CD4-positive, alpha-beta T cell (primary cell): Measurements from ENCODE around the gene TBX4. TPM values are rescaled to one million over a fixed set of nuclear protein-coding genes. Genes with fewer than 3 reads are reported as not detected.
A peak's percentile ranks its signal among the peaks of the same experiment; 100 is the strongest.

Source experiments
- ATAC-seq: fragments of 200-7000 bp; cut with Tn5 transposase; one replicate; pipeline ENCODE4 v1.10.0; 2022; ENCODE audit warnings: mild to moderate bottlenecking; ENCODE audit not compliant: poor library complexity
- CTCF ChIA-PET: fragments of 350-600 bp; sonication (Branson Sonifier 250); formaldehyde crosslinking; loops from one replicate; lab custom pipeline; 2021; ENCODE audit warnings: antibody characterized with exemption, inconsistent platforms; lab: Charles Lee
- POLR2A ChIA-PET: fragments of 350-600 bp; sonication (Branson Sonifier 250); formaldehyde crosslinking; loops from one replicate; lab custom pipeline; 2021; ENCODE audit warnings: antibody characterized with exemption, inconsistent platforms; lab: Charles Lee
- DNase-seq, 14 experiments: peaks; one replicate each; pipeline ENCODE4 v3.0.0-alpha.2; 2013 to 2020; ENCODE audit warnings: mixed read lengths in 2 of 14
- H3K27ac ChIP-seq, 2 donors: one replicate each; pipeline versions ENCODE4 v1.5.1 to v1.7.0; 2013; ENCODE audit warnings: low read length in 2 of 2, low read depth in 1 of 2, mild to moderate bottlenecking in 1 of 2
- H3K27me3 ChIP-seq, 2 experiments: 1 replicate in 1 of 2; 2 replicates in 1 of 2; pipeline versions ENCODE4 v1.6.1 to v1.7.0; 2013; ENCODE audit warnings: low read length in 2 of 2, control low read depth in 1 of 2, mild to moderate bottlenecking in 1 of 2, moderate library complexity in 1 of 2; ENCODE audit not compliant: insufficient read depth in 2 of 2, control insufficient read depth in 1 of 2
- H3K36me3 ChIP-seq: one replicate; pipeline ENCODE4 v1.6.1; 2013; ENCODE audit warnings: low read length, control low read depth; ENCODE audit not compliant: insufficient read depth
- H3K4me1 ChIP-seq: one replicate; pipeline ENCODE4 v1.6.1; 2013; ENCODE audit warnings: low read length, control low read depth; ENCODE audit not compliant: insufficient read depth
- H3K4me3 ChIP-seq: one replicate; pipeline ENCODE4 v1.5.1; 2013; ENCODE audit warnings: mild to moderate bottlenecking, low read length, moderate library complexity
- H3K9me3 ChIP-seq, 2 experiments: 1 replicate in 1 of 2; 2 replicates in 1 of 2; pipeline versions ENCODE4 v1.6.1 to v1.7.0; 2013; ENCODE audit warnings: low read length in 2 of 2, mild to moderate bottlenecking in 2 of 2, control low read depth in 1 of 2, moderate library complexity in 1 of 2; ENCODE audit not compliant: control insufficient read depth in 1 of 2, insufficient read depth in 1 of 2
- H3K27ac Mint-ChIP-seq: one replicate; pipeline ENCODE4 v1.8.0; 2020; ENCODE audit warnings: mixed read lengths
- H3K27me3 Mint-ChIP-seq: one replicate; pipeline ENCODE4 v1.8.0; 2021; ENCODE audit warnings: mixed read lengths
- H3K36me3 Mint-ChIP-seq: one replicate; pipeline ENCODE4 v1.8.0; 2021; ENCODE audit warnings: low read depth, mixed read lengths
- H3K4me1 Mint-ChIP-seq: one replicate; pipeline ENCODE4 v1.8.0; 2021; ENCODE audit warnings: low read depth, mixed read lengths
- H3K4me3 Mint-ChIP-seq: one replicate; pipeline ENCODE4 v1.8.0; 2020; ENCODE audit warnings: mild to moderate bottlenecking, mixed read lengths
- H3K9me3 Mint-ChIP-seq: one replicate; pipeline ENCODE4 v1.8.0; 2020; ENCODE audit warnings: mixed read lengths
- CTCF ChIP-seq: fragments of 200-600 bp; IDR thresholded peaks from one replicate; pipeline ENCODE4 v1.8.0; 2022; ENCODE audit warnings: antibody characterized with exemption, mild to moderate bottlenecking
- intact Hi-C, 2 experiments: fragments of 100-400 bp; cut with DNase I in 1 of 2; cut with micrococcal nuclease in 1 of 2; formaldehyde crosslinking; loops; one replicate each; pipeline versions ENCODE4 v1.15.1 to v1.9.0; 2023 to 2025; cut with DNase I, micrococcal nuclease
- total RNA-seq, 174 experiments: library from RNA in 2 of 174; stranded (reverse) in 2 of 174; gene quantifications; one replicate each; pipeline ENCODE4 v1.2.3 and lab custom pipeline; 2021 to 2026

Gene TBX4
- total RNA-seq, 2 experiments from 2014 or later, result not detected

- POLR2A ChIA-PET, result no interaction called here
- Mint-ChIP-seq H3K36me3 (no peaks in the 10 kb centered on the region), H3K4me1 (no peaks in the 10 kb centered on the region), H3K9me3 (no peaks in the 10 kb centered on the region), H3K4me3 (peak overlapping the region; percentile 20), H3K27ac (no peak overlapping the region), H3K27me3 (peaks cover 50% of the 10 kb centered on the region)
- Histone ChIP-seq H3K4me1 (peaks cover 27% of the 10 kb centered on the region), H3K36me3 (no peaks in the 10 kb centered on the region), H3K27me3 (peaks cover 20 to 22% of the 10 kb centered on the region in 2 experiments), H3K4me3 (no peak overlapping the region), H3K9me3 (peaks cover 0 to 6% of the 10 kb centered on the region in 2 experiments), H3K27ac (no peak overlapping the region)
- CTCF ChIA-PET, result no interaction called here
- peak; percentile 78 for TF ChIP-seq CTCF
- ATAC-seq (peak; percentile 41), DNase-seq (peak in 10 of 14 experiments; percentile 41 to 77 (median 46))
- intact Hi-C loops, result loop anchor here (10.0 kb wide), 2 partner anchors 508 to 648 kb away; partner anchors contain the start of genes INTS2 (in 1 of the 2) and MED13 (in 1 of the 2)
These were observed 35.5 kb upstream of the TBX4 start for GRCh38 chr17:61416540-61417363.

- no peak for DNase-seq
- H3K36me3 Mint-ChIP-seq, result no peaks in the 10 kb centered on the region
- H3K27me3 ChIP-seq, result peaks cover 19 to 33% of the 10 kb centered on the region in 2 experiments
- peaks cover 0 to 4% of the 10 kb centered on the region in 2 experiments for H3K9me3 ChIP-seq
- no peaks in the 10 kb centered on the region for H3K4me1 Mint-ChIP-seq
- H3K4me3 ChIP-seq, result no peak overlapping the region
- H3K4me3 Mint-ChIP-seq, result no peak overlapping the region
- H3K27me3 Mint-ChIP-seq, result peaks cover 60% of the 10 kb centered on the region
- TF ChIP-seq CTCF, result no peak
- CTCF ChIA-PET, result no interaction called here
- intact Hi-C loops, result loop anchor here (10.0 kb wide), 2 partner anchors 506 to 646 kb away; partner anchors contain the start of genes INTS2 (in 1 of the 2) and MED13 (in 1 of the 2)
- no peaks in the 10 kb centered on the region for H3K36me3 ChIP-seq
- ATAC-seq, result no peak
- no peak overlapping the region for H3K27ac ChIP-seq
- POLR2A ChIA-PET, result no interaction called here
- H3K27ac Mint-ChIP-seq, result no peak overlapping the region
- peaks cover 10% of the 10 kb centered on the region for H3K4me1 ChIP-seq
- no peaks in the 10 kb centered on the region for H3K9me3 Mint-ChIP-seq
These were observed 33.8 kb upstream of the TBX4 start for GRCh38 chr17:61418449-61418848.

- H3K4me3 Mint-ChIP-seq, result no peak overlapping the region
- ChIA-PET CTCF (no interaction called here), POLR2A (no interaction called here)
- H3K36me3 Mint-ChIP-seq, result no peaks in the 10 kb centered on the region
- peaks cover 0 to 4% of the 10 kb centered on the region in 2 experiments for H3K9me3 ChIP-seq
- peaks cover 65% of the 10 kb centered on the region for H3K27me3 Mint-ChIP-seq
- peaks cover 23 to 39% of the 10 kb centered on the region in 2 experiments for H3K27me3 ChIP-seq
- H3K36me3 ChIP-seq, result no peaks in the 10 kb centered on the region
- H3K9me3 Mint-ChIP-seq, result no peaks in the 10 kb centered on the region
- no peak for TF ChIP-seq CTCF
- no peaks in the 10 kb centered on the region for H3K4me1 Mint-ChIP-seq
- H3K4me3 ChIP-seq, result no peak overlapping the region
- no peak overlapping the region for H3K27ac ChIP-seq
- H3K4me1 ChIP-seq, result peaks cover 10% of the 10 kb centered on the region
- ATAC-seq, result no peak
- no peak for DNase-seq
- intact Hi-C loops, result loop anchor here (10.0 kb wide), 2 partner anchors 505 to 645 kb away; partner anchors contain the start of genes INTS2 (in 1 of the 2) and MED13 (in 1 of the 2)
- no peak overlapping the region for H3K27ac Mint-ChIP-seq
These were observed 32.7 kb upstream of the TBX4 start for GRCh38 chr17:61419496-61420046.
